Forelimb muscle (tissue), 1 donor: ENCODE measurements around the gene ITGB8. TPM values are rescaled to one million over a fixed set of nuclear protein-coding genes. Genes with fewer than 3 reads are reported as not detected.
"Not testable (repeated sequence)": the region's sequence is repeated elsewhere in the genome, so short reads cannot be mapped to it uniquely, and the experiment has no call there.

Experiments used
- DNase-seq: peaks from one replicate; pipeline ENCODE4 v3.0.0-alpha.2; 2013; ENCODE audit warnings: low read depth
- polyA plus RNA-seq: library from polyadenylated mRNA; unstranded; fragments of 120-200 nt; gene quantifications from one replicate; pipeline ENCODE4 v1.2.1, GENCODE V29; 2013; ENCODE audit not compliant: insufficient read length

Gene ITGB8
- polyA plus RNA-seq, 1 donor = 3.9 TPM

DNA sequence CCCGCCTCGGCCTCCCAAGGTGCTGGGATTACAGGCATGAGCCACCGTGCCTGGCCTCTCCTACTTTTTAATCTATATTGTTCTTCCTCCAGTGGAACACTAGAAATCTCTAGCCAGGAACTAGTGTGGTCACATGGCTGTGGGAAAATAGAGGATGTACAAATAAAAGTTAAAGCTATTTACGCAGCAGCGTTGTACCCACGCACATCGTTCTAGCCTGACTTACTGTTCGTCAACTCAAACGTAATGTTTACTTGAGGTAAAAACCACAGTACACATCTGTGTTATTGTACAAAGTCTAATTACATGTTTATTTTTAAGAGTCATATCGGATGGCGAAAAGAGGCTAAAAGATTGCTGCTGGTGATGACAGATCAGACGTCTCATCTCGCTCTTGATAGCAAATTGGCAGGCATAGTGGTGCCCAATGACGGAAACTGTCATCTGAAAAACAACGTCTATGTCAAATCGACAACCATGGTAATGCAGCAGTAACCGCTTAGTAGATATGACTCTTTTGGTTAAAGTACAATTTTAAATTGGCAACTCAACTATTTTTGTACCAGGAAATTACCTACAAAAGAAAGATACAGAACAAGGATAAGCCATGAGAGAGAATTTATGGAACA is 50.8 kb downstream of the ITGB8 start:
- no peak for DNase-seq

DNA sequence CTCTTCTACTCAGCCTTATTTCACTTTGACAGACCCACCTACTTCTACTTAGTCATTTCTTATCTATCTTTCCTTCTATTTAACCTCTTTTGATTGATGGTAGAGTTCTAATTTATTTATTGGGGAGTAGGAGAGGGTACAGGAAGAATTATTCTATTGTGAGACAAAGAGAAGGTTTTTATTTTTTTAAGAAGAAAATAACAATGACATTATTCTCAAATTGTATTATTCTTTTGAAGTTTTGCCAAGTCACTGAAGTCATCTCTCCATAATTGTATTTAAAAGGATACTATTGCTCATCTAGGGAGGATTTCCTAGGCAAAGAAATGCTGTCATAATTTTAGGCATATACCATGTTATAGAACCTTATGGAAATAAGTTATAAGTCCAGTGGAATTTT is 52.7 kb downstream of the ITGB8 start:
- no peak for DNase-seq

- DNase-seq = no peak
These were observed 54.4 kb downstream of the ITGB8 start for GRCh38 chr7:20385126-20385525.

- no peak for DNase-seq
These were observed 57.4 kb downstream of the ITGB8 start for GRCh38 chr7:20388084-20388483.

- not testable (repeated sequence) for DNase-seq
These were observed 58.5 kb downstream of the ITGB8 start for GRCh38 chr7:20389192-20389591.

DNA sequence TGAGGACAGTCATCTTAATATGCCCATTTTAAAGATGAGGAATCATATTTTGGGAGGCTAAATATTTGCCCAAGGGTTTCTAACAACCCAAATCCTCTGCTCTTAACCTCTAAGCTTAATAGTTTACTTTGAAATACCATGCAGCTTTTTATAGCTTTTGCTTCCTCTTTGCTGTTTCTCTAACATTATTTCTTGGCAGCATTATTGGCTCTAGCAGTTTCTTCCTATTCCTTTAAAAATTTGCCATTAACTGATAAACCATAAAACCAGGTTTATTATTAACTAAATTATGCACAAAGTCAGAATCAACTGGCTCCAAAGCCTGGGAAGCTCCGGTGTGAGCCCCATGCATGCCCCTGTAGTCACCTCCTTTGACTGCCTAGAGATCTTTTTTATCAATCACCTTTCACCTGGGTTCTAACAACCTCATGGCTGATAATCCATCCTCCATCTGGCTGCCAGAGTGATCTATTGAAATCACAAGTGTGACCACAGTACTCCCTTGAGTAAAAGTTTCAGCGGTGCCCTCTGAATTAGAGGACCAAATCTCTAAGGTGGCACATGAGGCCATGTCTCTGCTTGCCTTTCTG is 62.4 kb downstream of the ITGB8 start:
- DNase-seq = no peak

- no peak for DNase-seq
These were observed 62.9 kb downstream of the ITGB8 start for GRCh38 chr7:20393616-20394015.

DNA sequence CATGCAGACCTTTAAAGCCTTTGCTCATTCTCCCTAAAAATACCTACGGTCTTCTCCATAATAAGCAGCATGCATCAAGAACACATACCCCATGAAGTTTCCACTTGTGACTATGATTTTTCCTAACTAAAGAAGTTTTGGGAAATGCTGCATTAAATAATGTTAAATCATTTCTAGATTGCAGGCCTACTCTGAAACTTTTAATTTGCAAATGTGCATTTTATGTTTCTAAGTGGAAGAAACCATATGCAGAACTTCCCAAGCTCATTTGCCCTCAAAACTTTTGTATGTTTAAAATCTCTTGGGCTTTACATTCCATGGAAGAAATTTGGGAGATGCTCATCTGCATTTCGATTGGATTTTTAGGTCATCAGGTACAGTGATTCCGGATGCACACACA is 63.6 kb downstream of the ITGB8 start:
- no peak for DNase-seq

DNA sequence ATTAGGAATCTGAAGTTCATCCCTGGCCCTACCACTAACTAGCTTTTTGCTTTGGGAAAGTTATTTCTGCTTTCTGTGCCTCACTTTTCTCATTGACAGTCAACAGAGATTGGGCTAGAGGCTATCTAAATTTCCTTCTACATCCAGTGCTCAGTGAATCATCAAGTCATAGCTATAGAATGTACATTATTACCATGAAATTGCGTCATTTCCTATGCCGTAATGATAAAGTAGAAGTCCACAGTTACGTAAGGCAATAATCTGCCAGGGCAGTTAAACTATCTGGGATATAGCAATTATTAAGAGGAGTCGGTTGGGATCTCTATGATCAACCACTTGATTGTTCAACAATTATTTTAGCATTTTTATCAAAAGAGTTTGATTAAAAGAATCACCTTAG is 64.4 kb downstream of the ITGB8 start:
- DNase-seq = no peak

GRCh38 chr7:20395511-20395910 is 64.8 kb downstream of the ITGB8 start:
- DNase-seq = no peak

- no peak for DNase-seq
These were observed 68.8 kb downstream of the ITGB8 start for GRCh38 chr7:20399521-20399920.

DNA sequence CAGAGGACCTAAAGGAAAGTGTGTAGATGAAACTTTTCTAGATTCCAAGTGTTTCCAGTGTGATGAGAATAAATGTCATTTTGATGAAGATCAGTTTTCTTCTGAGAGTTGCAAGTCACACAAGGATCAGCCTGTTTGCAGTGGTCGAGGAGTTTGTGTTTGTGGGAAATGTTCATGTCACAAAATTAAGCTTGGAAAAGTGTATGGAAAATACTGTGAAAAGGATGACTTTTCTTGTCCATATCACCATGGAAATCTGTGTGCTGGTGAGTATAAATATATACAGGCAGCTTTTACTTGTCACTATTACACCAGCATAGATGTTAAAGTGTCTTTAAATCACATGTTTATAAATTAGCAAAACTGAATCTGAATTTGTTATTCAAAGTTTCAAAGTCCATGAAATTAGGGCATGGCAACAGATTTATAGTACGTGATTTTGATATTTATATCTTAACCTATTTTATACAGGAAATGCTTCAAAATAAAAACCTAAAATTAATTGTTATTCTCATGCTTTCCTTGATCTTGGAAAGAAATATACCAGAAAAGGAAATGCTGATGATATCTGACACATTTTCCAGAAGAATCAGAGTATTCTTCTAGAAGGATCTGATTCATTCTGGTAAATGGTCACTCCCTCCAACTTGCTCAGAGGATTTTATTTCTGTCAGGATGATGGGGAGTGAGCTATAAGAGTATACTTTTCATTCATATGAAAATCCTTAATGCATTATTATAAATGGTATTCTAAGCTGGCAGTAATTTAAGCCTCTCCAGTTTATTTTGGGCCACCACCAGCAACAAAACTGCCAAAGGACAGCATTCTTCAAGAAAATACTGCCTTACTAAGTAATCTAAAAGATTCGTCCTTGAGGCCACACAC is 71.4 kb downstream of the ITGB8 start:
- no peak for DNase-seq

- DNase-seq = no peak
These were observed 72.1 kb downstream of the ITGB8 start for GRCh38 chr7:20402747-20403230.

DNA sequence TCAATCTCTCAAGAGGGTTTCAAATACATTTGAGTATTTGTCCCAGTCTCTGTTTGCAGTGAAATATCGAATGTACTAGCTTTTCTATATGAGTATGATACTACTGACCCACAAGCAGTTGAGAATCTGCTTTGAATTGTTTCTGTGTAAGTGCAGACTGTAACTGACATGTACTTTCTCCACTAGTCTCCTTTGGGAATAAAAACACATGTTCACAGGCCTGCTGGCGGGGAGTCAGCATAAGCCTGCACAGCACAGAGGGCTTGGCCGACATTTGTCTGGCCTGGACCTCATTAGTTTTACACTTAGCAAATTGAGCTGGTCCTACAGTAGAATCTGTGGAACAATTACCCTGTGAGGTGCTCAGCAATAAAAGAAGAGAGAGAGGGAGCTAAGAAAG is 72.6 kb downstream of the ITGB8 start:
- DNase-seq = peak; percentile 65

- no peak for DNase-seq
These were observed 73.6 kb downstream of the ITGB8 start for GRCh38 chr7:20404320-20404719.

DNA sequence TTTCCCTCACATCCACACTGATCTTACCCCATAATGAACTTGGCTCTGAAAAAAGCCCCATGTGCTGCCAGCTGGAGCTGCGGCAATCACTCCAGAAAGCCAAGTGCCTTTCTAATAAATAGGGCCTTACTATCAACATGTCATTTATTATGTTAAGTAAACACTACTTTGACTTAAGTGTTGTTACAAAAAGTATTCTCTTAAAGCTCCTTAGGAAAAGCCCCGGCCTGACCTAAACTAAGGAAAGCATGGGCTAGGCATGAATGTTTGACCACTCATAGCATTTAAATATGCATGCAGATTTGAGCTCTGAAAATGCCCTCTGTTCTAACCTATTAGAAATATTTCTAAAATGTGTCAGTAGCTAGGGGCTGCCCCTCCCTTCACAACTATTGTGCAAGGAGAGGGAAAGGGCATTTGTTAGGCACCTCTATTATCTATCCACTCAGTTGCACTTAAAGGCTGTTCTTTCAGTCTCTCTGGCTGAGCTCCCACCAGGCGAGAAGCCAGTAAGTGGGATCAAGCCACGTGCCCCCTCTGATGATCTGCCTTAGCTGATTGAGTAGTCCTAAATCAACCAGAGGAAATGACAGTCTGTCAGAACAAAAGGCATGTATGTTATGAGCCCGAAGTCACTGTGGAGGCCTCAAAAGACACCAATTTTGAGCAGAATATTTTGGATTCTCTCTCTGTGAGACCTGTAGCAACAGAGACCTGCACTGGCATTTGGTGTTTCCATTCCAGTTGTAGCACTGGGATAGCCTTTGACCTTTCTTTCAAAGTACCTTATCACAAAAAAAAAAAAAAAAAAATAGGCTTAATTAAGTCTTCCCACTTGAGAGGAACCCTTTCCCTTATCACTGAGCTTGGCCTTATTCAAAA is 77.1 kb downstream of the ITGB8 start:
- no peak for DNase-seq

GRCh38 chr7:20408467-20408826 is 77.7 kb downstream of the ITGB8 start:
- DNase-seq = no peak

DNA sequence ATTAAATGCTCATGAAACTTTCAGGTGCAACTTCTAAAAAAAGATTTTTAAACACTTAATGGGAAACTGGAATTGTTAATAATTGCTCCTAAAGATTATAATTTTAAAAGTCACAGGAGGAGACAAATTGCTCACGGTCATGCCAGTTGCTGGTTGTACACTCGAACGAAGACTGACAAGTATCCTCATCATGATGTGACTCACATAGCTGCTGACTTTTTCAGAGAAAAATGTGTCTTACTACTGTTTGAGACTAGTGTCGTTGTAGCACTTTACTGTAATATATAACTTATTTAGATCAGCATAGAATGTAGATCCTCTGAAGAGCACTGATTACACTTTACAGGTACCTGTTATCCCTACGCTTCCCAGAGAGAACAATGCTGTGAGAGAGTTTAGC is 79.3 kb downstream of the ITGB8 start:
- no peak for DNase-seq

DNA sequence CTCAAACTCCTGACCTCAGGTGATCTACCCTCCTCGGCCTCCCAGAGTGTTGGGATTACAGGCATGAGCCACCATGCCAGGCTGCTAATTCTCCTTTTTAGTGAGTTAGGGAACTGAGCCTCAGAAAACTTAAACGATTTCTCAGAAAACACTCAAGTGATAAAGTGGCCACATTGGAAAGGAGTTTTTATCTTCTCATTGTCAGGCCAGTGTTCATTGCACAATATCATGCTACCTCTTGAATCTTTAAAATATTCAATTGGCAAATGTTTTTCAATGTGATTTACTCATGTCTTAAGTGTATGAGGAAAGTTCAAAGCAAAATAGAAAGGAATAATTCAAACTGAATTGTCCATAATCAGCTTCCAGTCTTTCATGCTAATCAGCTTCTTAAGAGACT is 80.7 kb downstream of the ITGB8 start:
- DNase-seq = no peak

DNA sequence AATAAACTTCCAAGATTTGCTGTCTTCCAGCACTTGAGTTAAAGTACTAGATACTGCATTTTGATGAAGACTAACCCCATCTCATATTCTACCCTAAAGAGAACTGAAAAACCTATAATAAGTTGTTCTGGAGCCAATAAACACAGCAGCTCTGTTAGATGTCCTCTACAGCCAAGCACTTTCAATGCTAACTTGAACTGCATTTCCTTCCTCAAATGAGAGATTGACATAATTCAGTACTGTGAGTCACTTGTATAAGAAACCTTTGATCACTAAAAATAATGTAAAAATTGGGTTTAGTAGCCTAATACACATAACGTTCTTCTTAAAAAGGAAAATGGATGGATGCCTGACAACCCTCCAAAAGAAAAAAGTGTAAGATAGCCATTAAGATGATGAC is 81.3 kb downstream of the ITGB8 start:
- DNase-seq = no peak

DNA sequence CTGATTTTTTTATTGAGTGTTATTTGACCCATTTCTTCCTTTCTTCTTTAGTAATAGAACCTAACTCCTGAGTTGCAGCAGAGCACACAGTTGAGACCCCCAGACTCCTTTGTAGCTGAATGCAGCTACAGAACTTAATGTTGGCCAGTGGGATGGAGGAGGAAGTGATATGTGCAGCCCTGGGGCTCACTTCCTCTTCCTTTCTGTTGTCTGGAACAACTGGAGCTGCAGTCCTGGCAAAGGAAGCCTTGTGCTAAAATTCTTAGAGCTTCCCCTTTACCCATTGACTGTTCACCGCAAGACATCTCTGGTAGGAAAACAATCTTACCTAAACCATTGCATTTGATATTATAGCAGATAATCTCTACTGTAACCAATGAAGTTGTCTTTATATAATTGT is 86.6 kb downstream of the ITGB8 start:
- no peak for DNase-seq
